Activated T-helper 2 cell treated with anti-CD3 and anti-CD28 coated beads, Interferon-gamma antibody, Interleukin-2, Interleukin-4, amounts not matched to agents 10 μg/mL and 5 μg/mL and 100 μg/mL, durations not matched to agents 14 hours and 24 hours and 36 hours (primary cell): ENCODE results near the gene TUBA1A. TPM values are rescaled to one million over a fixed set of nuclear protein-coding genes. Genes with fewer than 3 reads are reported as not detected.
"Not testable (repeated sequence)": the region's sequence is repeated elsewhere in the genome, so short reads cannot be mapped to it uniquely, and the experiment has no call there.

Experiments
- DNase-seq: peaks from one replicate; pipeline ENCODE4 v3.0.0; 2021; ENCODE audit warnings: low spot score
- H3K27ac Mint-ChIP-seq: one replicate; pipeline ENCODE4 v1.8.0; 2021; ENCODE audit warnings: mixed read lengths
- H3K27me3 Mint-ChIP-seq: one replicate; pipeline ENCODE4 v1.8.0; 2021; ENCODE audit warnings: low read depth, mixed read lengths
- H3K36me3 Mint-ChIP-seq: one replicate; pipeline ENCODE4 v1.8.0; 2021; ENCODE audit warnings: low read depth, mixed read lengths
- H3K4me1 Mint-ChIP-seq: one replicate; pipeline ENCODE4 v1.8.0; 2021; ENCODE audit warnings: low read depth, mixed read lengths
- H3K4me3 Mint-ChIP-seq: one replicate; pipeline ENCODE4 v1.8.0; 2021; ENCODE audit warnings: low read depth, mild to moderate bottlenecking, moderate library complexity, mixed read lengths
- H3K9me3 Mint-ChIP-seq: one replicate; pipeline ENCODE4 v1.8.0; 2021; ENCODE audit warnings: mixed read lengths
- intact Hi-C: fragments of 100-400 bp; cut with micrococcal nuclease; formaldehyde crosslinking; loops from one replicate; pipeline ENCODE4 v1.15.1; 2023
- total RNA-seq: library from RNA; stranded (reverse); gene quantifications from 2 replicates; pipeline ENCODE4 v1.2.3, GENCODE V29; 2022

Gene TUBA1A
- total RNA-seq, 1 donor from 2014 or later: 86.9 TPM

DNA sequence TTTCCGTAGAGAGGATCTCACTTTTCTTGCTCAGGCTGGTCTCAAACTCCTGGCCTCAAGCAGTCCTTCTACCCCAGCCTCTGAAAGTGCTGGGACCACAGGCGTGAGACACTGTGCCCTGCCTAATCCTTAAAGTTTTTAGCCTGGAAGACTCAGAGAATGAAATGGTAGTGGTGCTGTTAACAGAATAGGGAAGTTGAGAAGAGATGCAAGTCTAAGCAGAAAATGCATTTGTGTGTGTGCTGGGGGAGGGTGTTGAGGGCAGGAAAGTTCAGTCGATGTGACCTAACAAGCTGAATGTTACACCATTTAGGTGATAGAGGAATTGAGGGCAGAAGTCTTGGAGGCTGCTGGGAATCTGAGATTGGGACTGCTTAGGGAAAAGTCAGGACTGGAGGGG lies 6.9 kb upstream of the TUBA1A start:
- Mint-ChIP-seq H3K27ac (no peak overlapping the region), H3K4me1 (peaks cover 3% of the 10 kb centered on the region), H3K36me3 (no peaks in the 10 kb centered on the region), H3K4me3 (no peak overlapping the region), H3K9me3 (no peaks in the 10 kb centered on the region), H3K27me3 (peaks cover 18% of the 10 kb centered on the region)
- no peak for DNase-seq
- intact Hi-C loops: no loop called here

DNA sequence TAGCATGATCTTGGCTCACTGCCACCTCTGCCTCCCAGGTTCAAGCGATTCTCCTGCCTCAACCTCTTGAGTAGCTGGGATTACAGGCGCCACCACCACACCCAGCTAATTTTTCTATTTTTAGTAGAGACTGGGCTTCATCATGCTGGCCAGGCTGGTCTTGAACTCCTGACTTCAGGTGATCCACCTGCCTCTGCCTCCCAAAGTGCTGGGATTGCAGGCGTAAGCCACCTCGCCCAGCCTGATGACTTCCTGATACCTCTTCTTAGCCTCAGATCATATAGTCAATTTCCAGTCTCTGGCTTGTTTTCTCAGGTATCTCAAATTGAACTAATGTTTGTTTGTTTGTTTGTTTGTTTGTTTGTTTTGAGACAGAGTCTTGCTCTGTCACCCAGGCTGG lies 4.9 kb upstream of the TUBA1A start:
- H3K9me3 Mint-ChIP-seq, DNase-seq, H3K4me3 Mint-ChIP-seq, H3K36me3 Mint-ChIP-seq, intact Hi-C loops, H3K27me3 Mint-ChIP-seq, H3K4me1 Mint-ChIP-seq, H3K27ac Mint-ChIP-seq: not testable (repeated sequence)

DNA sequence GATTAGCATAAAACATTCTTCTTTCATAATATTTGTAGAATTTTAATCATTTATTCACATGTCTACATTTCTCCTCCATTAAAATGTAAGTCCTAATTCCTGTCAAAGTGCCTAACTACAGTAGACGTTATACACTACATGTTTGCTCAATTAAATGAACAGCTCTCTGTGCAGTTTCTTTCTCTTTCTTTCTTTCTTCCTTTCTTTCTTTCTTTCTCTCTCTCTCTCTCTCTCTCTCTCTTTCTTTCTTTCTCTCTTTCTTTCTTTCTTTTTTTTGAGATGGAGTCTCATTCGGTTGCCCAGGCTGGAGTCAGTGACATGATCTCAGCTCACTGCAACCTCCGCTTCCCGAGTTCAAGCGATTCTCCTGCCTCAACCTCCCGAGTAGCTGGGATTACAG lies 2.6 kb upstream of the TUBA1A start:
- H3K9me3 Mint-ChIP-seq, H3K27ac Mint-ChIP-seq, H3K36me3 Mint-ChIP-seq, H3K27me3 Mint-ChIP-seq, H3K4me3 Mint-ChIP-seq, DNase-seq, intact Hi-C loops: not testable (repeated sequence)
- peaks cover 12% of the 10 kb centered on the region for H3K4me1 Mint-ChIP-seq

DNA sequence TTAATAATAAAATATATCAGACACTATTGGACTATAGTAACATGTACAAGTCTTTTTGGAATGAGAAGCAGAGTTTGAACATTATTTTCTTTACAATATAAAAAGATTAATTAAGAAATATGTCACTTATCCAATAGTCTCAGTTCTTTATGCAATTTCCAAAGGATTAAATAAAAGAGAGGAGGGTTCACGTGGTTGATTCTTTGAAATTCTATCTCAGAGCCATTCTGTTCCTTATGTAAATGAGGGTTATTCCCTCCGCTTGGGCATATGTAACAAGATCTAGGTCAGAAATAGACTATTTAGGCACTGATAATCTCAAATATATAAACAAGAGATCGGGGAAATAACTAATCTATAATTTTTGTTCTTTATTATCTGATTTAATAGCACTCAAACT lies 2.1 kb upstream of the TUBA1A start:
- H3K4me3 Mint-ChIP-seq: no peak overlapping the region
- no peaks in the 10 kb centered on the region for H3K9me3 Mint-ChIP-seq
- H3K27ac Mint-ChIP-seq: no peak overlapping the region
- intact Hi-C loops: no loop called here
- H3K27me3 Mint-ChIP-seq: peaks cover 7% of the 10 kb centered on the region
- H3K4me1 Mint-ChIP-seq: peaks cover 12% of the 10 kb centered on the region
- no peak for DNase-seq
- peaks cover 10% of the 10 kb centered on the region for H3K36me3 Mint-ChIP-seq

DNA sequence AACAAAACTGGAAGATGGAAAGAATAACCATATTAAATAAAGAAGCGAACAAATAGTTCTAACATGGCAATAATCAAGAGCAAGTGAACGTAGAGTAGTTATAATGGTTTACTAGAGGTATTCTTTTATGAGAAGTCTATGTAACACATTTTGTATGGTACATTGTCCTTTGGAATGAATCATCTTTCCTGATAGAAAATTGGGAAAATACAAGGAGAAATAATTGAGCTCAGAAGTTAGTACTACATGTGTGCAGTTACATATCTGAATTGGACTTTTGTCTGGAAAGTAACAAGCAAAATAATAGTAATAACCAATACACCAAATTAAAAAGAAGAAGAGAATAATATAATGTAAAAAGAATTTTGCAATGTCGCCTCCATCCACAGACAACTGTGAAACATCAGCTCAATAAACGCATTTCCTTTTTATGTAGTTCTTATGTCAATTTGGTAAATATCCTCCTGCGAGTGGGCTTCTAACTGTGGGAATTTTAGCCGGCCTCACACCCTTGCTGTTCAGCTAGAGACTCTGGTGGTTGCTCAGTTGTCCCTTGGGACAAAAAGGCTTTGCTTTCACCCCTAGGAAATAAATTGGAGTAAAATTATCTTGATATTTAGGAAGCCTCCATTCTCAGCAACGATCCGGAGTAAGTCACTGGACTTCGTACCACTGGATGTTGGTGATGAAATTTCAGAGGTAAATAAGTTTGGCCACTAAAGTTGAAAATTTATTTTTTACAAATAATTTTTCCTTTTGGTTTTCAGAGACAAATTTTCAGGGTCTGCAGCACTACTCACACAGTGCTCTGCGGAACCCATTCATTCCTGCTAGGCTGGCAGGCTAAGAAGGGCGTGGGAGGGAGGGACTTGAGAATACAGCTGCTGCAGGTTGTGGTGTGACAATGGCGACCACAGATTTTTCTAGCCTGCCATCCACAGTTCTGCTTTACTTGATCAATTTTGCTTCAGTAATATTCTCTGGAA lies 1.1 kb upstream of the TUBA1A start:
- Mint-ChIP-seq H3K27ac (peak overlapping the region; percentile 97), H3K36me3 (peaks cover 20% of the 10 kb centered on the region), H3K4me1 (peaks cover 12% of the 10 kb centered on the region), H3K9me3 (no peaks in the 10 kb centered on the region), H3K27me3 (peaks cover 7% of the 10 kb centered on the region), H3K4me3 (peak overlapping the region; percentile 92)
- intact Hi-C loops: loop anchor here (1.0 to 5.0 kb wide), 6 partner anchors 11 to 128 kb away; partner anchors contain the start of genes KMT2D, LMBR1L and TUBA1C
- no peak for DNase-seq

DNA sequence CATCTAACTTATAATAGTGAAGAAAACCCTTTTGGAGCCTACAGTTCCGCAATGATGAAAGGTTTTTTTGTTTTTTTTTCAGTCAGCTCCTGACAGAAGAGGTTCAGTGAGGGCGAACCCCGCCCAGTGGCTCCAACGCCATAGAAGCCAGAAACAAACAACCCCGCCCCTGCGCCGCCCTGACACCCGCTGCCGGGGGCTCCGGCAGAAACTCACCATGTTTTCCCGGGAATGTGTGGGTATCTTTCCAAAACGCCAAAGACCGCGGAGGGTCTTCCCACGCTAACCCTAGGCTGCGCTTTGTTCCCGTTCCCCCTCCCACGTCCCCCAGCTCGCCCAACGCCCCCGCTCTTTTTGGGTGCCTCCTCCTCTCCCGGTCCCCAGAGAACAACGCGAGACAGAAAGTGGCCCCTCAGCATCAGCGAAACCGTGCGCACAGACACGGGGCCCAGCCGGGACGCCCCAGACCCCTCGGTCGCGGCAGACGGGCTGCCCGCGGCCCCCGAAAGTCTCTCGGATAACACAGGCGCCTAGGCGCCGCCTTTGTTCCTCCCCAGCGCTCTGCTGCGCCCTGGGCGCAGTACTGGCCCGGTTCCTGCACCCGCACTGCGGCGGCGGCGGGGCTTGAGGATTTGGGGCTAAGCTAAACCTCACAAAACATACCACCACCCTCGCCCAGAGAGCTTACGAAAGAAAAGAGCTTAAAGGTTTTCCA lies 522 bp downstream of the TUBA1A start:
- intact Hi-C loops: loop anchor here (2.0 to 5.0 kb wide), 3 partner anchors 76 to 126 kb away; partner anchors contain the start of genes KMT2D, LMBR1L and TUBA1C
- DNase-seq: peak; percentile 80
- Mint-ChIP-seq H3K9me3 (no peaks in the 10 kb centered on the region), H3K4me3 (peak overlapping the region; percentile 92), H3K4me1 (peaks cover 12% of the 10 kb centered on the region), H3K27ac (peak overlapping the region; percentile 97), H3K27me3 (peaks cover 7% of the 10 kb centered on the region), H3K36me3 (peaks cover 33% of the 10 kb centered on the region)

DNA sequence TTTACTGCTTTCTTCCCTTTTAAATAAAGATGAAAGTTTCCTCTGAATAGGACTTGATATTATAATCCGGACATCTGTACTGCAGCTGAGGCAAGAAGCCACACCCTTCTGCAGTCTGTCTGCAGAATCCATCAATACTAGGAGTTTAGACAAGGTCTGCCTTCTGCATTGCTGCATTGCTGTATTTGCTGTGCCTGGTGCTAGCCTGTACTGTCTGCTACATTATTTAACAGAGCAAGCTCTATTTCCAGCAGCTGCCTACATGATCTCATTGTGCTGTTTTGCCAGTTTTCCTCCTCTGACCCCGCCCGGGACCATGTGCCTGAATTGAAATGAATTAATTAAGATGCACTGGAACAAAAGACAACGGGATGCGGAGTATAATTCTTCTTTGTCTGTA lies 1.7 kb downstream of the TUBA1A start:
- Mint-ChIP-seq H3K4me1 (peaks cover 12% of the 10 kb centered on the region), H3K36me3 (peaks cover 33% of the 10 kb centered on the region), H3K4me3 (no peak overlapping the region), H3K27ac (no peak overlapping the region), H3K9me3 (no peaks in the 10 kb centered on the region), H3K27me3 (no peaks in the 10 kb centered on the region)
- intact Hi-C loops: loop anchor here (5.0 kb wide), 2 partner anchors 75 to 125 kb away; partner anchors contain the start of genes KMT2D and LMBR1L
- DNase-seq: no peak

DNA sequence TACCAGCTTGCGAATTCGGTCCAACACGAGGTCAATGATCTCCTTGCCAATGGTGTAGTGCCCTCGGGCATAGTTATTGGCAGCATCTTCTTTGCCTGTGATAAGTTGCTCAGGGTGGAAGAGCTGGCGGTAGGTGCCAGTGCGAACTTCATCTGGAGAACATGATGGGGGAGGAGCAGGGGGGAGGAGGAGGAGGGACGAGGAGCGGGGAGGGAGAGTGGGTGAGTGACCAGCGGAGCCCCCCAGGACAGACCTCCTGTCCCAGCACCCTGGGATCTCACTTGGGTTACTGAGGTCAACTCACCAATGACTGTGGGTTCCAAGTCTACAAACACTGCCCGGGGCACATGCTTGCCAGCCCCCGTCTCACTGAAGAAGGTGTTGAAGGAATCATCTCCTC lies 2.6 kb downstream of the TUBA1A start:
- Mint-ChIP-seq H3K4me1 (peaks cover 12% of the 10 kb centered on the region), H3K36me3 (peaks cover 33% of the 10 kb centered on the region), H3K4me3 (peak overlapping the region; percentile 51)
- intact Hi-C loops: loop anchor here (5.0 kb wide), 2 partner anchors 74 to 124 kb away; partner anchors contain the start of genes KMT2D and LMBR1L
- not testable (repeated sequence) for H3K9me3 Mint-ChIP-seq, DNase-seq, H3K27ac Mint-ChIP-seq, H3K27me3 Mint-ChIP-seq

DNA sequence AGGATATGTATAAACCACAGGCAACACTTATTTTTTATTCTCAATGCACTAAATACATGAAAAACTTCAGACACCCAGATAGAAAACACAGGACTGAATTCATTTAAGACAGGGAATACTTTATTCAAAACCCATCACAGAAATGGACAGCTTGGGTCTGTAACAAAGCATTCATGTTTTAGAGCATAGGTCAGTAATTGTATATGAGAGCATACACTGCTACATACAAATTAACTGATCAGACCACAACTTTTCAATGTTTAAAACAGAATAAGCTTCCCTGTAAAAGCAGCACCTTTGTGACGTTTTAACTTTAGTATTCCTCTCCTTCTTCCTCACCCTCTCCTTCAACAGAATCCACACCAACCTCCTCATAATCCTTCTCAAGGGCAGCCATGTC lies 4.2 kb downstream of the TUBA1A start:
- H3K9me3 Mint-ChIP-seq, H3K27me3 Mint-ChIP-seq, H3K4me1 Mint-ChIP-seq, H3K27ac Mint-ChIP-seq, DNase-seq, H3K4me3 Mint-ChIP-seq: not testable (repeated sequence)
- H3K36me3 Mint-ChIP-seq: peaks cover 33% of the 10 kb centered on the region
- intact Hi-C loops: loop anchor here (5.0 kb wide), 2 partner anchors 72 to 122 kb away; partner anchors contain the start of genes KMT2D and LMBR1L

DNA sequence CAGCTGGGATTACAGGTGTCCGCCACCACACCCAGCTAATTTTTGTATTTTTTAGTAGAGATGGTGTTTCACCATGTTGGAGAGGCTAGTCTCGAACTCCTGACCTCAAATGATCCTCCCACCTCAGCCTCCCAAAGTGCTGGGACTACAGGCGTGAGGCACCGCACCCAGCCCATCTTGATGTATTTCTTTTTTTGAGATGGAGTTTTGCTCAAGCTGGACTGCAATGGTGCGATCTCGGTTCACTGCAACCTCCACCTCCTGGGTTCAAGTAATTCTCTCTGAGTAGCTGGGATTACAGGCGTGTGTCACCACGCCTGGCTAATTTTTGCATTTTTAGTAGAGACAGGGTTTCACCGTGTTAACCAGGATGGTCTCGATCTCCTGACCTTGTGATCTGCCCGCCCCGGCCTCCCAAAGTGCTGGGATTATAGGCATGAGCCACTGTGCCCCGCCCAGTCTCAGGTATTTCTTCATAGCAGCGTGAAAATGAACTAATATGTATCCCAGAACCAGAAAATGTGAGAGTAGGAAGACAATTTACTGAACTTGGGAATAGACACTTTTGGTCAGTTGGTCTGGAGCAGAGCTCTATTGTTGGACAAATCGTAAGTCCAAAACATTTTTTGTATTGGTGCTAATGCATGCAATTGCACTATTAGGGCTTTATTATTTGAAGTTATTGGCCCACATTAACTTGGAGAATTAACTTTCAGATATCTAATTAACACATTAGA lies 5.5 kb downstream of the TUBA1A start:
- H3K9me3 Mint-ChIP-seq, intact Hi-C loops, DNase-seq, H3K27me3 Mint-ChIP-seq, H3K27ac Mint-ChIP-seq, H3K4me3 Mint-ChIP-seq, H3K4me1 Mint-ChIP-seq: not testable (repeated sequence)
- H3K36me3 Mint-ChIP-seq: peaks cover 33% of the 10 kb centered on the region

DNA sequence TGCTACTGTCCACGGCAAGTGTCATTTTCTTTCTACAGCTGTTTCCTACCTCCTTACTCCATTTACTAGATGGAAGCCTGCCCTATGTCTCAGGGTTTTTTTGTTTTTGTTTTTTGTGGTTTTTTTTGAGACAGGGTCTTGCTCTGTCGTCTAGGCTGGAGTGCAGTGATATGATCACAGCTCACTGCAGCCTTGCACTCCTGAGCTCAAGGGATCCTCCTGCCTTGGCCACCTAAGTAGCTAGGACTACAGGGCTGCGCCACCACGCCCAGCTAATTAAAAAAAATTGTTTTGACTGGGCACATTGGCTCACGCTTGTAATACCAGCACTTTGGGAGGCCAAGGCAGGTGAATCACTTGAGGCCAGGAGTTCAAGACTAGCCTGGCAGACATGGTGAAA lies 14.7 kb downstream of the TUBA1A start:
- H3K4me1 Mint-ChIP-seq: no peaks in the 10 kb centered on the region
- H3K9me3 Mint-ChIP-seq: no peaks in the 10 kb centered on the region
- H3K27ac Mint-ChIP-seq: no peak overlapping the region
- intact Hi-C loops: no loop called here
- H3K4me3 Mint-ChIP-seq: no peak overlapping the region
- no peaks in the 10 kb centered on the region for H3K27me3 Mint-ChIP-seq
- H3K36me3 Mint-ChIP-seq: no peaks in the 10 kb centered on the region
- DNase-seq: no peak

DNA sequence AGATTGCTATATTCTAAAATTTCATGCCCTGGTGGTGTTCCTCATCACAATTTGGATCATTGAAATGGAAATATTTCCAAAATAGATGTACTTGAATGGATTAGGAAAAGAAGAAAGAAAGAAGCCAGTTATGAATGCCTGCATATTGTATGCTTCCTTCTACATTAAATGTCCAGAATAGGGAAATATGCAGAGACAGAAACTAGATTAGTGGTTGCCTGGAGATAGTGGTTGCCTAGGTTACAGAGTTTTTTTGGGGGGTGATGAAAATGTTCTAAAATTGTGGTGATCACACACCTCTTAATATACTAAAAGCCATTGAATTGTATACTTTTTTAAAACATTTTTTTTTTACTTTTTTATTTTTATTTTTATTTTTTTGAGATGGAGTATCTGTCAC lies 18.0 kb downstream of the TUBA1A start:
- H3K4me1 Mint-ChIP-seq: no peaks in the 10 kb centered on the region
- DNase-seq: no peak
- H3K9me3 Mint-ChIP-seq: no peaks in the 10 kb centered on the region
- H3K4me3 Mint-ChIP-seq: no peak overlapping the region
- H3K27ac Mint-ChIP-seq: no peak overlapping the region
- intact Hi-C loops: no loop called here
- peaks cover 2% of the 10 kb centered on the region for H3K27me3 Mint-ChIP-seq
- H3K36me3 Mint-ChIP-seq: no peaks in the 10 kb centered on the region
